Measurements from ENCODE around the gene LRSAM1.

The LRSAM1 gene

GRCh38 chr9:127417131-127418036, 33.9 kb upstream of the LRSAM1 start:
- H3K27me3 ChIP-seq (replicated peaks; ENCODE audit: control insufficient read depth, insufficient read depth, low read length), result no peaks in the 10 kb centered on the region
- no peak for DNase-seq (ENCODE audit: extremely low read depth, insufficient read length)
- H3K36me3 ChIP-seq (ENCODE audit: control insufficient read depth, insufficient read depth, low read length), result peaks cover 2% of the 10 kb centered on the region
- H3K4me3 ChIP-seq (replicated peaks; ENCODE audit: low read depth, low read length), result no peak overlapping the region
- no peak for TF ChIP-seq CTCF (IDR thresholded peaks at IDR 0.05; ENCODE audit: insufficient read depth, low read length, poor library complexity, severe bottlenecking)

DNA sequence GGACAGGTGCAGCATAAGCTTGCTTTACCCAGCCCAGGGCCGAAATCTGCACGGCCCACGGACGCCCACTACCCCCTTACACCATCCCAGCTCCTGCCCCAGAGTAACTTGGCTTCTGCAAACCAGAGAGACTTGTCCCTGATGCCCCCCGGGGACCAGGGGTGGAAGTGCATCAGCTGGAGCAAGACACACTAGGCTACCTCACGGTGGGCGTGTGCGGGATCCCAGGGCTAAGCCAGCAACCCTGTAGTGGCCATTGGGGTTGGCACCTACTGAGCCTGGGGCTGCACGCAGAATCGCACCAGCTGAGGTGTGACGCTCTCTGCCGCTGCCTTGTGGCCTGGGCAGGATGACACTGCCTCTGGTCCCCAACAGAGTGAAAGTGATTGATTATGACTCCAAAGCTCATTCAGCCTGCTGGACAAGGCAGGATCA, 33.3 kb upstream of the LRSAM1 start:
- H3K36me3 ChIP-seq (ENCODE audit: control insufficient read depth, insufficient read depth, low read length), result peaks cover 2% of the 10 kb centered on the region
- peak; percentile 38 for TF ChIP-seq CTCF (IDR thresholded peaks at IDR 0.05; ENCODE audit: insufficient read depth, low read length, poor library complexity, severe bottlenecking)
- no peaks in the 10 kb centered on the region for H3K27me3 ChIP-seq (replicated peaks; ENCODE audit: control insufficient read depth, insufficient read depth, low read length)
- H3K4me3 ChIP-seq (replicated peaks; ENCODE audit: low read depth, low read length), result no peak overlapping the region
- no peak for DNase-seq (ENCODE audit: extremely low read depth, insufficient read length)

GRCh38 chr9:127419348-127419747, 32.0 kb upstream of the LRSAM1 start:
- TF ChIP-seq CTCF (IDR thresholded peaks at IDR 0.05; ENCODE audit: insufficient read depth, low read length, poor library complexity, severe bottlenecking), result no peak
- no peak for DNase-seq (ENCODE audit: extremely low read depth, insufficient read length)
- H3K27me3 ChIP-seq (replicated peaks; ENCODE audit: control insufficient read depth, insufficient read depth, low read length), result no peaks in the 10 kb centered on the region
- H3K36me3 ChIP-seq (ENCODE audit: control insufficient read depth, insufficient read depth, low read length), result peaks cover 2% of the 10 kb centered on the region
- no peak overlapping the region for H3K4me3 ChIP-seq (replicated peaks; ENCODE audit: low read depth, low read length)

DNA sequence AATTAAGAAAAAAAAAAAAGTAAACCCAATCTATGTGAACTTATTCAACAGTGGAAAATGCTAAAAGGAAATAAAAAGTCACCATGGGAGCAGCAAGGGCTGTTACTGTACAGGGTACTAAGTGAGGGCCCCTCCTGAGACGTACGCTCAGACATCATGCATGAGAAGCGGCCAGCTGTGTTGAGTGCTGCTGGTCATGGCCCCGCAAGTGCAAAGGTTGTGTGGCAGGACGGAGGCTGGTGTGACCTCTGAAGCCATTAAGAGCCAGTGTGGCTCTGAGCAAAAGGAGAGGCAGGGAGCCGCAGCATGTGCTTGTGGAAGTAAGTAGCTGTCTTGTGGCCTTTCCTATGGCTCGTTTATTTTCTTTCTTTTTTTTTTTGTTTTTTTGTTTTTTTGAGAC, 30.3 kb upstream of the LRSAM1 start:
- no peak for DNase-seq (ENCODE audit: extremely low read depth, insufficient read length)
- TF ChIP-seq CTCF (IDR thresholded peaks at IDR 0.05; ENCODE audit: insufficient read depth, low read length, poor library complexity, severe bottlenecking), result no peak
- H3K4me3 ChIP-seq (replicated peaks; ENCODE audit: low read depth, low read length), result no peak overlapping the region
- no peaks in the 10 kb centered on the region for H3K27me3 ChIP-seq (replicated peaks; ENCODE audit: control insufficient read depth, insufficient read depth, low read length)
- peaks cover 2% of the 10 kb centered on the region for H3K36me3 ChIP-seq (ENCODE audit: control insufficient read depth, insufficient read depth, low read length)

GRCh38 chr9:127422133-127422782, 29.1 kb upstream of the LRSAM1 start:
- Histone ChIP-seq H3K4me3 (replicated peaks; ENCODE audit: low read depth, low read length) (no peak overlapping the region), H3K27me3 (replicated peaks; ENCODE audit: control insufficient read depth, insufficient read depth, low read length) (no peaks in the 10 kb centered on the region), H3K36me3 (ENCODE audit: control insufficient read depth, insufficient read depth, low read length) (peaks cover 2% of the 10 kb centered on the region)
- TF ChIP-seq CTCF (IDR thresholded peaks at IDR 0.05; ENCODE audit: insufficient read depth, low read length, poor library complexity, severe bottlenecking), result no peak
- DNase-seq (ENCODE audit: extremely low read depth, insufficient read length), result no peak

Data from GM06990 (cell line).